ENCODE results near the gene MYCBPAP.

Gene MYCBPAP

DNA sequence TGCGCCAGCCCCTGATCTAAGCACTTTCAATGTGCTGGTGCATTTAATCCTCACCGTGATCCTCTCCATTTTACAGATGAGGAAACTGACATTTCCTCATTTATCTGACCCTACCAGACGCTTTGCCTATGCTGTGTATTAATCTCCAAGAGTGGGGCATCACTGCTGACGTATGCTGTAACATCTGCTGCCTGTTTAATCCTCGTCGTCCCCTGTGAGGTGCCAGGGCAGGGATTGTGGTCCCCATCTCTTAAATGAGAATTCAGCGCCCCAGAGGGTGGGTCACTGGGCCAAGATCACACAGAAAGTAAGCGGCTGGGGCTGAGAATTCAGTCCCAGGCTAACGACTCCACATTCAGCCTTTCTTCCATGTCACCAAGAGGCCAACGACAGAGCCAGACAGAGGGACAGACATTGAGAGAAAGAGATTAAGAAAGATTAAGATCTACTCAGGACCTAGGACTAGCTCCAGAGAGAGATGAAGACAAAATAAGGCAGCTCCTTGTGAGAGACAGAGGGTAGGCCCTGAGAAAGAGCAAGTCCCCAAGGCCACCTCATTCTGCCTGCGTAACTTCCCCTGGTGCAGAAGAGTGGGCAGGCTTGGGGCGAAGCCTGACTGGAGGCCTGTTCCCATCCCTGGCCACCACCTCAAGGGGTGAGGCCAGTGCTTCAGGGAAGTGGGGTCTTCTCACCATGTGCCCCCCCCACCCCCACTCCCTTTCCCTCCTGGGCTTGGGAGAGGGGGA lies 65.8 kb downstream of the MYCBPAP start:
- peak; percentile 53 for DNase-seq

DNA sequence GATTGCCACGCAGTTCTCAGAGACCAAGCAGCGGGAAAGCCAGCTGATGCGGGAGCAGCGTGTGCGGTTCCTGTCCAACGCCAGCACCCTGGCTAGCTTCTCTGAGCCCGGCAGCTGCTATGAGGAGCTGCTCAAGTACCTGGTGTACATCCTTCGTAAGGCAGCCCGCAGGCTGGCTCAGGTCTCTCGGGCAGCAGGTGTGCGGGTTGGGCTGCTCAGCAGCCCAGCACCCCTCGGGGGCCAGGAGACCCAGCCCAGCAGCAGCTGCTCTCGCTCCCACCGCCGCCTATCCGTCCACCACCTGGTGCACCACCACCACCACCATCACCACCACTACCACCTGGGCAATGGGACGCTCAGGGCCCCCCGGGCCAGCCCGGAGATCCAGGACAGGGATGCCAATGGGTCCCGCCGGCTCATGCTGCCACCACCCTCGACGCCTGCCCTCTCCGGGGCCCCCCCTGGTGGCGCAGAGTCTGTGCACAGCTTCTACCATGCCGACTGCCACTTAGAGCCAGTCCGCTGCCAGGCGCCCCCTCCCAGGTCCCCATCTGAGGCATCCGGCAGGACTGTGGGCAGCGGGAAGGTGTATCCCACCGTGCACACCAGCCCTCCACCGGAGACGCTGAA lies 67.5 kb downstream of the MYCBPAP start:
- DNase-seq: peak; percentile 9

DNA sequence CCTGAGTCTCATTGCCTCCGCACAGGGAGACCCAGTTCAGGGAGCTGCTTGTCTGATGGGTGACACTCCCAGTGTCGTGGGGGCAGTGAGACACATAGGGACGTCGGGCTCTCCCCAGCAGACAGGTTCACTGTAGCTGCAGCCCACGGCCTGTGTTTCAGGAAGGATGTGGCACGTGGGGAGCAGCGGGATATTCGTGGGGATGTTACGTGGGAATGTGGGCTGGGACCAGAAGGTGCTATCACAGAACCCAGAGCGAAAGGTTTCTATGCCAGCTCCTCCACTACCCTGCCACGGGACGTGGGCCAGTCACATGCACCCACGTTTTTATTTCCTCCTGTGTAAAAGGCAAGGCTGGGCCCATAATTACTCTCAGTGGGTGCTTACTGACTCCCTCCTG lies 68.6 kb downstream of the MYCBPAP start:
- no peak for DNase-seq

DNA sequence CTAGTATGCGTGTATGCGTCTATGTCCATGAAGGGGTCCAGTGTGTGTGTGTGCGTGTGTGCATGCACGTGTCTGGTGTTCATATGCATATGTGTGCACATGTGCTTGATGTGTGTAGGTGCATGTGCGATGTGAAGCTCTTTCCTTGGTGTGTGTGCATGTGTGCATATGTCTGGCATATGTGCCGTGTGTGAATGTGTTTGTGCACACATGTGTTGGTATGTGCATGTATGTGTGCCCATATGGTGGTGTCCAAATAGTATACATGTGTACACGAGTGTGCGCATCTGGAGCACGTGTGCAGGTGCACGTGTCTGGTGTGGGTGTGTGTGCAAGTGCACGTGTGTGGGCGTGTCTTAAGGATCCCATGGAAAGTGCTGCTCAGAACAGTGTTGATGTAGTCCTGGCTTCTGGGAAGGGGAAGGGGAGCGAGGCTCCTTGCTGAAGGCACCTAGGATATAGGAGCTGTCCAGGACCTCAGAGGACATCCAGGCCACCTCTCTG lies 69.3 kb downstream of the MYCBPAP start:
- peak; percentile 9 for DNase-seq

DNA sequence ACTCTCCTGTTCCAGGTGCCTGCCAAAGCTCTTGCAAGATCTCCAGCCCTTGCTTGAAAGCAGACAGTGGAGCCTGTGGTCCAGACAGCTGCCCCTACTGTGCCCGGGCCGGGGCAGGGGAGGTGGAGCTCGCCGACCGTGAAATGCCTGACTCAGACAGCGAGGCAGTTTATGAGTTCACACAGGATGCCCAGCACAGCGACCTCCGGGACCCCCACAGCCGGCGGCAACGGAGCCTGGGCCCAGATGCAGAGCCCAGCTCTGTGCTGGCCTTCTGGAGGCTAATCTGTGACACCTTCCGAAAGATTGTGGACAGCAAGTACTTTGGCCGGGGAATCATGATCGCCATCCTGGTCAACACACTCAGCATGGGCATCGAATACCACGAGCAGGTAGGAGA lies 69.9 kb downstream of the MYCBPAP start:
- peak; percentile 28 for DNase-seq

DNA sequence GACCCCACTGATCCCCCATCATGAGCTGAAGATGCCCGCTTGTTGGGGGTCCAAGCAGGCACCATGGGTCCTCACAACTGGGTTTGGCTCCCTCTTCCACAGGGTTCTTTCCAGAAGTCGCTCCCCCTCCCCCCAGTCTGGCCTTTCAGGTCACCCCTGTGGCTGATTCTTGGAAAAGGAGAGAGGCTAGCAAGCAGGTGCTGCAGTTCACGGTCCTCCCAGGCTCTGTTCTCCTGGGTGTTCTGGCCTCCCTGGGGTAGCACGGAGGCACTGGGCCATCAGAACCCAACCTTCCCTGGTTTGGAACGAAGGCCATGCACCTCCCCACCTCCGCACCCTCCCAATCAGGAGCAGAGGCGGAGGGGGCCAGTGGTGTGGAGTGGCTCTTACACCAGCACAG lies 71.2 kb downstream of the MYCBPAP start:
- no peak for DNase-seq

DNA sequence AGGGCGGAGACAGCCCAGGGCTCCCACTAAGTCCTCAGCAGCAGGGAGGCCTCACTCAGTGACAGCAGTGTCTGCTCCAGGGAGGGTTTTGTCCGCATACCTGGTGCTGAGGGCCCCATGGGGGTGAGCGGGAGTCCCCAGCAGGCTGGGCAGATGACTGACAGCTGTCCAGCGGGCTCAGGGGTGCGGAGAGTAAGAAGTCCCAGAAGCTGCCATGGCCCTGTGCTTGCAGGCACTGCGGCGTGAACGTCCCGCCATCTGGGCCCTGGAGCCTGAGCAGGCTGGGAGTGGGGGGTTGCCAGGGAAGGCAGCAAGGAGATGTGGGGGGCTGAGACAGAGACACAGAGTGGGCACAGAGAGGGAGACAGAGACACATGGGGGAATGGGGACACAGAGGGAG lies 72.4 kb downstream of the MYCBPAP start:
- DNase-seq: no peak
